GM12873 (cell line): Measurements from ENCODE around the gene MBD4.

Experiments used
- CTCF ChIP-seq: IDR thresholded peaks from 2 replicates; pipeline ENCODE4 v1.5.1; 2012; ENCODE audit warnings: low read depth, mild to moderate bottlenecking, moderate library complexity, low read length, control low read depth; ENCODE audit not compliant: insufficient read depth; ENCODE audit errors: missing control alignments

The MBD4 gene

GRCh38 chr3:129399895-129400357, 39.8 kb downstream of the MBD4 start:
- TF ChIP-seq CTCF, result no peak

- peak; percentile 88 for TF ChIP-seq CTCF
These were observed 40.4 kb downstream of the MBD4 start for GRCh38 chr3:129399145-129399894.

GRCh38 chr3:129398803-129399144, 41.0 kb downstream of the MBD4 start:
- TF ChIP-seq CTCF, result no peak

- no peak for TF ChIP-seq CTCF
These were observed 46.5 kb downstream of the MBD4 start for GRCh38 chr3:129393271-129393670.

GRCh38 chr3:129389572-129389937, 50.2 kb downstream of the MBD4 start:
- TF ChIP-seq CTCF, result no peak

GRCh38 chr3:129387487-129387886, 52.3 kb downstream of the MBD4 start:
- TF ChIP-seq CTCF, result no peak

- TF ChIP-seq CTCF, result no peak
These were observed 52.8 kb downstream of the MBD4 start for GRCh38 chr3:129386984-129387383.
